Measurements from ENCODE around the gene MRC2. TPM values are rescaled to one million over a fixed set of nuclear protein-coding genes. Genes with fewer than 3 reads are reported as not detected.
"Not testable (repeated sequence)": the region's sequence is repeated elsewhere in the genome, so short reads cannot be mapped to it uniquely, and the experiment has no call there.

Gene MRC2
- total RNA-seq, 2 experiments from 2014 or later = 4.0 TPM

GRCh38 chr17:62597150-62597549 is 30.3 kb upstream of the MRC2 start:
- H3K27me3 Mint-ChIP-seq = no peaks in the 10 kb centered on the region
- peaks cover 2% of the 10 kb centered on the region for H3K9me3 Mint-ChIP-seq
- DNase-seq = no peak
- H3K4me1 Mint-ChIP-seq = peaks cover 2% of the 10 kb centered on the region
- ChIA-PET POLR2A (no interaction called here), CTCF (no interaction called here)
- peaks cover 57% of the 10 kb centered on the region for H3K36me3 Mint-ChIP-seq (ENCODE audit: low read depth)
- H3K4me3 Mint-ChIP-seq = no peak overlapping the region
- H3K27ac Mint-ChIP-seq = peak overlapping the region; percentile 42

GRCh38 chr17:62597920-62598319 is 29.6 kb upstream of the MRC2 start:
- H3K4me3 Mint-ChIP-seq = no peak overlapping the region
- H3K27me3 Mint-ChIP-seq = no peaks in the 10 kb centered on the region
- peaks cover 57% of the 10 kb centered on the region for H3K36me3 Mint-ChIP-seq (ENCODE audit: low read depth)
- peaks cover 2% of the 10 kb centered on the region for H3K9me3 Mint-ChIP-seq
- no peak overlapping the region for H3K27ac Mint-ChIP-seq
- POLR2A ChIA-PET = no interaction called here
- H3K4me1 Mint-ChIP-seq = peaks cover 2% of the 10 kb centered on the region
- CTCF ChIA-PET = no interaction called here
- no peak for DNase-seq

GRCh38 chr17:62599964-62600657 is 27.4 kb upstream of the MRC2 start:
- Mint-ChIP-seq H3K4me3 (no peak overlapping the region), H3K27ac (no peak overlapping the region), H3K27me3 (no peaks in the 10 kb centered on the region), H3K36me3 (ENCODE audit: low read depth) (peaks cover 52% of the 10 kb centered on the region), H3K9me3 (peaks cover 2% of the 10 kb centered on the region), H3K4me1 (peaks cover 2% of the 10 kb centered on the region)
- POLR2A ChIA-PET = no interaction called here
- DNase-seq = no peak
- CTCF ChIA-PET = interaction anchor here (0.5 to 0.6 kb wide), 3 partner anchors 17 to 721 kb away, joined by 3 to 4 read pairs (median 4); no protein-coding TSS in a partner anchor

- Mint-ChIP-seq H3K27me3 (no peaks in the 10 kb centered on the region), H3K27ac (no peak overlapping the region), H3K36me3 (ENCODE audit: low read depth) (peaks cover 47% of the 10 kb centered on the region), H3K9me3 (peaks cover 2% of the 10 kb centered on the region), H3K4me3 (no peak overlapping the region), H3K4me1 (peaks cover 2% of the 10 kb centered on the region)
- ChIA-PET POLR2A (no interaction called here), CTCF (interaction anchor here (1.2 to 1.7 kb wide), 2 partner anchors 10 to 30 kb away, joined by 3 read pairs; no protein-coding TSS in a partner anchor)
- DNase-seq = no peak
Measured at GRCh38 chr17:62600805-62601204, 26.7 kb upstream of the MRC2 start.

GRCh38 chr17:62601471-62601870 is 26.0 kb upstream of the MRC2 start:
- no peak overlapping the region for H3K4me3 Mint-ChIP-seq
- peaks cover 47% of the 10 kb centered on the region for H3K36me3 Mint-ChIP-seq (ENCODE audit: low read depth)
- no peaks in the 10 kb centered on the region for H3K27me3 Mint-ChIP-seq
- no peak for DNase-seq
- CTCF ChIA-PET = interaction anchor here (1.2 to 1.7 kb wide), 2 partner anchors 11 to 31 kb away, joined by 3 read pairs; no protein-coding TSS in a partner anchor
- no peak overlapping the region for H3K27ac Mint-ChIP-seq
- H3K4me1 Mint-ChIP-seq = peaks cover 2% of the 10 kb centered on the region
- no peaks in the 10 kb centered on the region for H3K9me3 Mint-ChIP-seq
- POLR2A ChIA-PET = no interaction called here

- H3K27ac Mint-ChIP-seq, DNase-seq, H3K9me3 Mint-ChIP-seq, H3K4me3 Mint-ChIP-seq, CTCF ChIA-PET, H3K27me3 Mint-ChIP-seq, H3K4me1 Mint-ChIP-seq, POLR2A ChIA-PET: not testable (repeated sequence)
- H3K36me3 Mint-ChIP-seq (ENCODE audit: low read depth) = peaks cover 50% of the 10 kb centered on the region
Measured at GRCh38 chr17:62603783-62604182, 23.7 kb upstream of the MRC2 start.

- Mint-ChIP-seq H3K27ac (no peak overlapping the region), H3K9me3 (no peaks in the 10 kb centered on the region), H3K27me3 (no peaks in the 10 kb centered on the region), H3K36me3 (ENCODE audit: low read depth) (peaks cover 57% of the 10 kb centered on the region), H3K4me3 (no peak overlapping the region), H3K4me1 (peaks cover 7% of the 10 kb centered on the region)
- no peak for DNase-seq
- CTCF ChIA-PET = no interaction called here
- POLR2A ChIA-PET = no interaction called here
Measured at GRCh38 chr17:62605588-62605987, 21.9 kb upstream of the MRC2 start.

GRCh38 chr17:62611292-62611691 is 16.2 kb upstream of the MRC2 start:
- peaks cover 10% of the 10 kb centered on the region for H3K4me1 Mint-ChIP-seq
- no peak for DNase-seq
- CTCF ChIA-PET = interaction anchor here (1.1 to 1.3 kb wide), 3 partner anchors 21 to 37 kb away, joined by 3 read pairs; no protein-coding TSS in a partner anchor
- H3K9me3 Mint-ChIP-seq = no peaks in the 10 kb centered on the region
- H3K27me3 Mint-ChIP-seq = no peaks in the 10 kb centered on the region
- H3K36me3 Mint-ChIP-seq (ENCODE audit: low read depth) = peaks cover 61% of the 10 kb centered on the region
- peak overlapping the region; percentile 17 for H3K27ac Mint-ChIP-seq
- POLR2A ChIA-PET = no interaction called here
- no peak overlapping the region for H3K4me3 Mint-ChIP-seq

GRCh38 chr17:62611728-62612127 is 15.7 kb upstream of the MRC2 start:
- Mint-ChIP-seq H3K27ac (peak overlapping the region; percentile 41), H3K27me3 (no peaks in the 10 kb centered on the region), H3K4me3 (no peak overlapping the region), H3K36me3 (ENCODE audit: low read depth) (peaks cover 56% of the 10 kb centered on the region), H3K4me1 (peaks cover 10% of the 10 kb centered on the region), H3K9me3 (no peaks in the 10 kb centered on the region)
- no peak for DNase-seq
- CTCF ChIA-PET = interaction anchor here (1.1 to 1.3 kb wide), 3 partner anchors 21 to 37 kb away, joined by 3 read pairs; no protein-coding TSS in a partner anchor
- POLR2A ChIA-PET = no interaction called here

- Mint-ChIP-seq H3K4me1 (peaks cover 10% of the 10 kb centered on the region), H3K36me3 (ENCODE audit: low read depth) (peaks cover 52% of the 10 kb centered on the region)
- H3K9me3 Mint-ChIP-seq, H3K4me3 Mint-ChIP-seq, CTCF ChIA-PET, POLR2A ChIA-PET, H3K27ac Mint-ChIP-seq, H3K27me3 Mint-ChIP-seq, DNase-seq: not testable (repeated sequence)
Measured at GRCh38 chr17:62612289-62612688, 15.2 kb upstream of the MRC2 start.

GRCh38 chr17:62613095-62613494 is 14.4 kb upstream of the MRC2 start:
- H3K9me3 Mint-ChIP-seq, CTCF ChIA-PET, H3K4me3 Mint-ChIP-seq, DNase-seq, POLR2A ChIA-PET, H3K27me3 Mint-ChIP-seq: not testable (repeated sequence)
- peak overlapping the region; percentile 41 for H3K27ac Mint-ChIP-seq
- peaks cover 45% of the 10 kb centered on the region for H3K36me3 Mint-ChIP-seq (ENCODE audit: low read depth)
- H3K4me1 Mint-ChIP-seq = peaks cover 10% of the 10 kb centered on the region

- H3K36me3 Mint-ChIP-seq (ENCODE audit: low read depth) = peaks cover 35% of the 10 kb centered on the region
- H3K27ac Mint-ChIP-seq = no peak overlapping the region
- H3K4me3 Mint-ChIP-seq = no peak overlapping the region
- H3K9me3 Mint-ChIP-seq = no peaks in the 10 kb centered on the region
- no peak for DNase-seq
- ChIA-PET CTCF (no interaction called here), POLR2A (no interaction called here)
- H3K27me3 Mint-ChIP-seq = no peaks in the 10 kb centered on the region
- peaks cover 10% of the 10 kb centered on the region for H3K4me1 Mint-ChIP-seq
Measured at GRCh38 chr17:62614142-62614541, 13.3 kb upstream of the MRC2 start.

GRCh38 chr17:62615503-62615902 is 12.0 kb upstream of the MRC2 start:
- H3K36me3 Mint-ChIP-seq (ENCODE audit: low read depth) = peaks cover 23% of the 10 kb centered on the region
- ChIA-PET CTCF (interaction anchor here (0.6 to 1.0 kb wide), 2 partner anchors 16 to 77 kb away, joined by 3 read pairs; no protein-coding TSS in a partner anchor), POLR2A (no interaction called here)

More at GRCh38 chr17:62615503-62615902, 12.0 kb upstream of the MRC2 start:
- H3K27ac Mint-ChIP-seq = no peak overlapping the region
- no peaks in the 10 kb centered on the region for H3K9me3 Mint-ChIP-seq
- no peak for DNase-seq
- no peaks in the 10 kb centered on the region for H3K27me3 Mint-ChIP-seq
- no peak overlapping the region for H3K4me3 Mint-ChIP-seq
- H3K4me1 Mint-ChIP-seq = peaks cover 6% of the 10 kb centered on the region
